NCI-H2227 (cell line): ENCODE data around the gene STK38.
"Not testable (repeated sequence)": the region's sequence is repeated elsewhere in the genome, so short reads cannot be mapped to it uniquely, and the experiment has no call there.

Source experiments
- DNase-seq: peaks from one replicate; lab custom pipeline; 2025; ENCODE audit not compliant: unreplicated experiment; lab: John Stamatoyannopoulos, UW

The STK38 gene

GRCh38 chr6:36546920-36547645, at the start of gene STK38:
Gene STK38 (minus strand): TSS chr6:36547479. CDS start chr6:36540202, 7,277 bp downstream.
- DNase-seq, result peak; percentile 92

GRCh38 chr6:36596356-36596755, 49.1 kb upstream of the STK38 start:
- DNase-seq, result peak; percentile 75

- peak; percentile 19 for DNase-seq
These were observed 47.8 kb upstream of the STK38 start for GRCh38 chr6:36594816-36595643.

- DNase-seq, result peak; percentile 98
These were observed 46.9 kb upstream of the STK38 start, which contains the start of gene SRSF3 for GRCh38 chr6:36594029-36594815. Gene SRSF3 (plus strand): TSS chr6:36594362. CDS start chr6:36596763, 2,401 bp downstream.

- peak; percentile 67 for DNase-seq
These were observed 46.3 kb upstream of the STK38 start for GRCh38 chr6:36593569-36594028.

- no peak for DNase-seq
These were observed 45.0 kb upstream of the STK38 start for GRCh38 chr6:36592221-36592655.

GRCh38 chr6:36590237-36590636, 43.0 kb upstream of the STK38 start:
- no peak for DNase-seq

GRCh38 chr6:36589025-36589400, 41.7 kb upstream of the STK38 start:
- not testable (repeated sequence) for DNase-seq

- DNase-seq, result no peak
These were observed 39.3 kb upstream of the STK38 start for GRCh38 chr6:36586606-36587005.

GRCh38 chr6:36581716-36582115, 34.4 kb upstream of the STK38 start:
- no peak for DNase-seq

- no peak for DNase-seq
These were observed 32.9 kb upstream of the STK38 start for GRCh38 chr6:36580184-36580526.

- no peak for DNase-seq
These were observed 31.2 kb upstream of the STK38 start for GRCh38 chr6:36578431-36578830.

GRCh38 chr6:36578030-36578429, 30.8 kb upstream of the STK38 start:
- no peak for DNase-seq

- DNase-seq, result no peak
These were observed 30.0 kb upstream of the STK38 start for GRCh38 chr6:36577301-36577700.

GRCh38 chr6:36576578-36576977, 29.3 kb upstream of the STK38 start:
- DNase-seq, result no peak

- DNase-seq, result no peak
These were observed 27.4 kb upstream of the STK38 start for GRCh38 chr6:36574679-36575078.

GRCh38 chr6:36572353-36573311, 25.4 kb upstream of the STK38 start:
- not testable (repeated sequence) for DNase-seq

- no peak for DNase-seq
These were observed 24.1 kb upstream of the STK38 start for GRCh38 chr6:36571122-36572043.

- no peak for DNase-seq
These were observed 23.0 kb upstream of the STK38 start for GRCh38 chr6:36570264-36570663.
